DLD1 (cell line): ENCODE results near the gene UBTD2.
"Not testable (repeated sequence)": the region's sequence is repeated elsewhere in the genome, so short reads cannot be mapped to it uniquely, and the experiment has no call there.

Source experiments
- in situ Hi-C: cut with HindIII; loops from 2 replicates; pipeline ENCODE4 v1.10.0; 2017; ENCODE audit warnings: low sequenced_read_pairs

UBTD2 gene

GRCh38 chr5:172283020-172283861 lies at the start of gene UBTD2:
TSS of gene UBTD2 (minus strand) at chr5:172283764. CDS start at chr5:172283665, 99 bp downstream.
- in situ Hi-C loops = no loop called here

GRCh38 chr5:172326901-172327300 lies 43.3 kb upstream of the UBTD2 start:
- in situ Hi-C loops = not testable (repeated sequence)

- in situ Hi-C loops = no loop called here
Measured at GRCh38 chr5:172325452-172325851, 41.9 kb upstream of the UBTD2 start.

GRCh38 chr5:172322028-172322965 lies 38.7 kb upstream of the UBTD2 start:
- in situ Hi-C loops = no loop called here

GRCh38 chr5:172321593-172321992 lies 38.0 kb upstream of the UBTD2 start:
- in situ Hi-C loops = no loop called here

- in situ Hi-C loops = no loop called here
Measured at GRCh38 chr5:172319708-172320441, 36.3 kb upstream of the UBTD2 start.

GRCh38 chr5:172315587-172316493 lies 32.3 kb upstream of the UBTD2 start:
- in situ Hi-C loops = no loop called here

- in situ Hi-C loops = no loop called here
Measured at GRCh38 chr5:172313915-172314314, 30.4 kb upstream of the UBTD2 start.

- in situ Hi-C loops = no loop called here
Measured at GRCh38 chr5:172312286-172312685, 28.7 kb upstream of the UBTD2 start.

- in situ Hi-C loops = no loop called here
Measured at GRCh38 chr5:172311605-172312004, 28.0 kb upstream of the UBTD2 start.

GRCh38 chr5:172311026-172311425 lies 27.5 kb upstream of the UBTD2 start:
- in situ Hi-C loops = no loop called here

GRCh38 chr5:172305380-172305779 lies 21.8 kb upstream of the UBTD2 start:
- in situ Hi-C loops = no loop called here

GRCh38 chr5:172303572-172304335 lies 20.2 kb upstream of the UBTD2 start:
- in situ Hi-C loops = no loop called here

- in situ Hi-C loops = no loop called here
Measured at GRCh38 chr5:172303162-172303561, 19.6 kb upstream of the UBTD2 start.

- in situ Hi-C loops = no loop called here
Measured at GRCh38 chr5:172302047-172302710, 18.6 kb upstream of the UBTD2 start.

GRCh38 chr5:172299916-172300439 lies 16.4 kb upstream of the UBTD2 start:
- in situ Hi-C loops = no loop called here

GRCh38 chr5:172294831-172295230 lies 11.3 kb upstream of the UBTD2 start:
- in situ Hi-C loops = no loop called here

- in situ Hi-C loops = no loop called here
Measured at GRCh38 chr5:172293745-172294342, 10.3 kb upstream of the UBTD2 start.
